Inflammatory macrophage (primary cell): ENCODE measurements around the gene PLCL1.
"Not testable (repeated sequence)": the region's sequence is repeated elsewhere in the genome, so short reads cannot be mapped to it uniquely, and the experiment has no call there.

ENCODE experiments used
- DNase-seq, 2 donors: peaks; one replicate each; pipeline ENCODE4 v3.0.0-alpha.2; 2020 to 2022

PLCL1 gene

DNA sequence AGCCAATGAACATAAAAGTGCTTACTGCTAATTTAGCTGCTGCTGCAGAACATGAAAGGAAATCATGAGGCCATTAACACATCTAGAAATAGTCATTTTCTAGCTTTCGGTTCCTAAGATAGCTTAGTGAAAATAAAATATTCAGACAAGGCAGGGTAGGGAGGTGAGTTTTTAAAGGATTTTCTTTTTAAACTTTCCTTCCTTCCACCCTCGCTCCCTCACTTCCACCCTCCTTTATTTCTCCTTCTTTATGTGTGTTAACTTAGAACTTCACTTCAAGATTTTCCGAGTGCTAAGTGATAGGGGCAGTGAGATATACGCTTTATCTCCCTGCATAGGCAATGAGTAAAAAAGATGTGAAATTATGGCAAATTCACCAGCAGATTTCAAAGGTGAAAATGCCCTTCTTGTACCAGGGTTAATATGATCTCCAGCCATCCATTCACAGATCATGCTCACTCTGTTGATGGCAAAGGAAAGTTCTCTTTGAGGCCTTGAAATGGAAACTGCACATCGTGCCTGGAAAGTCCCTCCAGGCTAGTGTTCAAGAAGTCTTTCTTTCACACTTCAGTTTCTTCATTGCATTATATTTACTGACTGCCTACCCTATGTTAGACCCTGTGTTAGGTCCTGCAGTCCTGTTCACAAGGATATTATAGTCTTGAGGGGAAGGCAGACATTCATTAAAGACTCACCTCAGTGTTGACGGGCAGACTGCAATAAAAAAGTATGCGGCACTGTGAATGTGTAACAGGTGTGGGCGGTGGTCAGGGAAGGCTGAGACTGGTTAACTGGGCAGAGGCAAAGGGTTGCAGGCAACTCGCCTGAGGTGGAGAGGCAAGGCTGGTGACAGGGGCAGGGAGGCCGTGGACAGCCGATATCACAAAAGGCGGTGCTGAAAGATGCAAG, 200.8 kb downstream of the PLCL1 start:
- no peak for DNase-seq

DNA sequence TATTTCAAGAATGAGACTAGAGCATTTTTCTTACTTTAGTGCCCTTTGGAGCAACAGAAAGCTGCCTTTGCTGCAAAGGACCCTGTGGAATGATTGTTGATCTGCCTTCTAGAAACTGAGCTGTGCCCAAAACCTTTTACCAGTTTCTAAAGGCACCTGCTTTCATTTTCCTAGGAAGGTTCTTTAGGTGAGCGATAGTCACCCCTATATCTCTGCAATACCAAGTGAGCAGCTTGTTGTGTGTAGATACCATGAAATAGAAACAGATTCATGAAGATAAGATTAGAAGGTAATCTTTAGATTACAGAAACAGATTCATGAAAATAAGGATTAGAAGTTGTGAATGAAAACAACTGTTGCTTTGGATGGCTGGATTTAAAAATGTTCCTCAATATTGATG, 202.3 kb downstream of the PLCL1 start:
- DNase-seq: no peak

- DNase-seq: no peak
Observed at GRCh38 chr2:198008230-198008629, 203.8 kb downstream of the PLCL1 start.

GRCh38 chr2:198012025-198012424, 207.6 kb downstream of the PLCL1 start:
- DNase-seq: no peak

- no peak for DNase-seq
Observed at GRCh38 chr2:198016243-198016642, 211.8 kb downstream of the PLCL1 start.

- no peak for DNase-seq
Observed at GRCh38 chr2:198017068-198017467, 212.7 kb downstream of the PLCL1 start.

DNA sequence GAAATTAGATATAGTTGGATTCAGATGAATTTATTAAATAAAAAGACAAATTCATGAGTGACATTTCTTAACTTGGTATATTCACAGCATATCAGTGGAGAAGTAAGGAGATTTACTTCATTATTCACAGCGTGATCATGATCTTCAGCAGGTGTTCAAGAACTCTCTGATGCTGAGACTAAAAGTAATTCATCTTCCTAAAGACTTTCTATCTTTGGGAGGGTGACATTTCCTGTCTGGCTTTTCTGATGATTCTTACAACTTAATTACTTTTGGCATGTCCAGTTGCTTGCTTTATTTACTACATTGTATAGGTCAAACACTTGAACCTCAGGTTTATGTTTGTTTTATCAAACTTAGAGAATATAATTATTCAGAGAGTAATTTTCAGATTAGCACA, 224.6 kb downstream of the PLCL1 start:
- no peak for DNase-seq

DNA sequence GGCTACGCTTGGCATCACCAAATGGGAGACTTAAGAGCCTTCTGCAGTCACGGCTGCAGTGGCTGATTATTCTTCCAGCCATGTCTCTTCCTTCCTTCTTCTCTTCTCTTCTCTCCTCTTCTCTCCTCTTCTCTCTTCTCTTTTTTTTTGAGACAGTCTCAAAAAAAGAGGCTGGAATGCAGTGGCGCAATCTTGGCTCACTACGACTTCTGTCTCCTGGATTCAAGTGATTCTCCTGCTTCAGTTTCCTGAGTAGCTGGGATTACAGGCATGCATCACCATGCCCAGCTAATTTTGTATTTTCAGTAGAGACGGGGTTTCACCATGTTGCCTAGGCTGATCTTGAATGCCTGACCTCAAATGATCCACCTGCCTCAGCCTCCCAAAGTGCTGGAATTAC, 225.2 kb downstream of the PLCL1 start:
- not testable (repeated sequence) for DNase-seq

- DNase-seq: no peak
Observed at GRCh38 chr2:198033626-198034025, 229.2 kb downstream of the PLCL1 start.

DNA sequence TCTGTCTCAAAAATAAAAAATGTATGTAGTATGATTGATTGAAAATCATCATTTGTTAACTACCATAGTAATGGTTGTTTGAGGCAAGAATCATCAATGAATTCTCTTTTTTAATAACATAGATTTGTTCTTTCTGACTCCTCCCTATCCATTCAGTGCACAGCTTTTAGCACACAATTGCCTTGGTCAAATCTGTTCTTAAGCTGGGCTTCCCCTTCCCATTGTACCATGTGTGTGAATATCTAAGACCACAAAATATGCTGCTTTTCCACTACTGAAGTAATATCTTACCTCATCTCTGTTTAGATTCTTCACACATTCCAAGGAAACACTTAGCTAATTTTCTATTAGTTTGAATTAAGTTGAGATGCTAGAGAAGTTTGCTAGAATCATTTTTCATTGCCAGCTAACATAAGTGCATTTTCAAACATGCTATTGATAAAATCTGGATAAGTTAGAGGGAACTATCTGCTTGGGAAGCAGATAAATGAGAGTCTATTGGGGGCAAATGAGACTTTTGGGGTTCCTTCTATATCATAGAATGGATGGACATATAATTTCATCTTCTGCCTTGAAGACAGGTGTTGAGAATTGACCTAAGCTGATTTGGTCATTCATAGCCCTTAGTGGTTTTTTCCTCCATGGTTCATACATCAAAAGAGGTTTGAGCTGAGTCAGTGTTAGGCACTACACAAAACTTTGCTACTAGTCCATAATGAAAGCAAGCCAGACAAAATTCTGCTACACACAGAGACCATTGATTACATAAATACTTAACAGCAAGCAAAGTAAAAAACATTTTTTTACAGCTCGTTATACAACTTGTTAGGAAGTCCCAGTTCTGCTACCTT, 231.9 kb downstream of the PLCL1 start:
- no peak for DNase-seq

GRCh38 chr2:198040835-198041234, 236.4 kb downstream of the PLCL1 start:
- DNase-seq: no peak

GRCh38 chr2:198042189-198042588, 237.8 kb downstream of the PLCL1 start:
- no peak for DNase-seq

DNA sequence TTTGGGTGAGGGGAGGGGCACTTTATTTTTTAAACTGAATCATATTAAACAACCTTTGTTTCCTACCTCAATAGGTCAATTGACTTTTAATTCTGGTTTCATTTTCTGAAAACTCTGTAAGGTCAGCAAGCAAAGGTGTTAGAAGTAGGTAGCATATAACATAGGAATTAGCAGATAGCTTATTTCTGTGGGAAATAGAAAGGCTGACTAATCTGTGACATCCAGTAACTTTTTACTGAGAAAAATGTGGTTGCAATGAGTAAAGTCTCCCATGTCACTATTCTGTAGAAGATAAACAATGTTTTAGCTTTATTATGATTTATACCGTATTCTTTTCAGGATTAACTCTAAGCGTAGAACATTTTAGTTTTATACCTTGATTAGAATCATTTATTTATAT, 240.4 kb downstream of the PLCL1 start:
- DNase-seq: no peak

GRCh38 chr2:198045227-198045626, 240.8 kb downstream of the PLCL1 start:
- no peak for DNase-seq

DNA sequence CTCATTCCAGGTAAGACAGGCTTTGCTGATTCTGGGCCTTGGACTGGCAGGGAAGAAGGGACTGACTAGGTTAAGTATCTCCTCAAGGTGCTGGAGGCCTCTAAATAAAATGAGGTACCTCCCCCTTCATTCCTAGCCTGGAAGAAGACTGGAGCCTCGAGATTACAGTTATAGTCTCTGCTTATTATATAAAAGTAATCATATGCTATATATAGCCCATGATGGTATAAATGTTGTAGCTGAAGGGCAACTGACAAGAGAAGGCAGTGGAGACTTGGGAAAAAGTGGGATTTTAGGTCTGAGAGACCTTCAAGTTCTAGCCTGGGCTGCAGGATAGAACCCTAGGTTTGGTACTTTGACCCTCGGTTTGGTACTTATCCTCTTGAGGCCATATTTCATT, 248.3 kb downstream of the PLCL1 start:
- DNase-seq: no peak

- DNase-seq: no peak
Observed at GRCh38 chr2:198053148-198053547, 248.8 kb downstream of the PLCL1 start.

GRCh38 chr2:198053776-198054175, 249.4 kb downstream of the PLCL1 start:
- DNase-seq: no peak

- peak; percentile 10 to 21 for DNase-seq
Observed at GRCh38 chr2:198054299-198054698, 249.9 kb downstream of the PLCL1 start.

- no peak for DNase-seq
Observed at GRCh38 chr2:198055716-198056115, 251.3 kb downstream of the PLCL1 start.

DNA sequence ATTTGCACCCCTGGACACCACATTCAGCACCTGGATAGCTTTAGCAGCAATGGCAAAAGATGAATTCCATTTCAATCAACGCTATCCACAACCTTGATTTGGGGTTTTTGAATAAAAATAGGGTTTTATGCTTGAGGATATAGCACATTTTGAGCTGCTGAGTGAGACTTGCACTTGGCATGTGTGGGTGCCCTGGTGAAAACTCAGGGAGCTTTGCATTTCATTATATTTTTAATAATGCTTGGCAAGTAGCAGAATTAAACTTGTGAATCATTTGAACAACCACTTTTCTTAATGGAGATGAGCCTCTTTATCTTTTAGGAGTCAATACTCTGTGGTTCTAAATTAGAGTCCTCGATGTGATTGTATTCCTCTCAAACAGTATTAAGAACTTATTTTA, 252.4 kb downstream of the PLCL1 start:
- DNase-seq: no peak

DNA sequence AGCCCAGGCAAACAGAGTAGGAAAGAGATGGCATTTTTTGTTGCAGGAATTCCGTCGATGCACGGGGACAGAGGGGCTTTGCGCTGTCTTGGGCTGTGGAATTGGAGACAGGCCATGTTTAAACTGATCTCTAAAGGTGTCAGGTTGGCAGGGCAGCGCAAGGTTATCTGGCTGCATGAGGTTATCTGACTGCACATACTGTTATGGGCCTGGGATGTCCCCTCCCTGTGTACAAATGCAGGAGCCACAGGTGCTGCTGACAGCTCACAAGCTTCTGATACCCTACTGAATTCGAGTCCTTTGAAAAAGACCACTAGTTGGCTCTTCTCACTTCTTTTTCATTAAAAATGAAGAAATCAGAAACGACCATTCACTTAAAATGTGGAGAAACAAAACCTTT, 255.4 kb downstream of the PLCL1 start:
- no peak for DNase-seq

DNA sequence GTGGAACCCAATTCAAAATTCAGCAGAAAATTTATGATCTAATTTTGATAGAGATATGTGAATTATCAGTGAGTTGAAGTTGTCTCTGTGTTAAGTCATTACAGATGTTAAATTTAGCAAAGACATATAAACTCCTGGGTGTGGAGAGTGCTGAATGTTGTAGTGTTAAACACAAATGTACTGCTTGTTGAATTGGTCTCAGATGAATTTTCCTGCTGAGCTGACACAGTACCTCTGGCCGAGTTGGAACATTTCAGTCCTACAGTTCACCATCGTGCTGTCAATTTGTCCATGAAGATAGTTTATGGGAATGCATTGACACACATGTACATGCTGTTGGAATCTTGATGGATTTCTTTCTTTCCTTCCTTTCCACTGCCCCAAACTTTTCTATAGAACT, 255.9 kb downstream of the PLCL1 start:
- DNase-seq: no peak

GRCh38 chr2:198062826-198063225, 258.4 kb downstream of the PLCL1 start:
- no peak for DNase-seq

GRCh38 chr2:198063242-198063641, 258.8 kb downstream of the PLCL1 start:
- DNase-seq: no peak
